H9 (cell line): ENCODE results near the gene CTNNAL1. TPM values are rescaled to one million over a fixed set of nuclear protein-coding genes. Genes with fewer than 3 reads are reported as not detected.
A peak's percentile ranks its signal among the peaks of the same experiment; 100 is the strongest.

ENCODE experiments used
- DNase-seq: peaks from one replicate; pipeline ENCODE4 v3.0.0-alpha.2; 2017
- H2AFZ ChIP-seq: one replicate; pipeline ENCODE4 v1.6.1; 2013; ENCODE audit warnings: mild to moderate bottlenecking, low read length, control low read depth, moderate library complexity
- H2AK5ac ChIP-seq: 2 replicates; pipeline ENCODE4 v1.6.1; 2013; ENCODE audit warnings: low read length, control low read depth, mixed read lengths; ENCODE audit not compliant: insufficient read length
- H2BK120ac ChIP-seq: one replicate; pipeline ENCODE4 v1.6.1; 2013; ENCODE audit warnings: low read depth, mild to moderate bottlenecking, low read length, control low read depth, inconsistent platforms; ENCODE audit not compliant: poor library complexity, severe bottlenecking
- H2BK12ac ChIP-seq: 2 replicates; pipeline ENCODE4 v1.6.1; 2013; ENCODE audit warnings: low read length, control low read depth, mixed read lengths, low read depth; ENCODE audit not compliant: insufficient read length
- H2BK15ac ChIP-seq: 2 replicates; pipeline ENCODE4 v1.6.1; 2013; ENCODE audit warnings: low read depth, low read length, control low read depth
- H2BK20ac ChIP-seq: one replicate; pipeline ENCODE4 v1.6.1; 2013; ENCODE audit warnings: low read depth, mild to moderate bottlenecking, low read length, control low read depth, inconsistent platforms; ENCODE audit not compliant: poor library complexity, severe bottlenecking
- H2BK5ac ChIP-seq: 2 replicates; pipeline ENCODE4 v1.6.1; 2013; ENCODE audit warnings: low read length, control low read depth, mixed read lengths; ENCODE audit not compliant: insufficient read length
- H3K14ac ChIP-seq: 2 replicates; pipeline ENCODE4 v1.6.1; 2013; ENCODE audit warnings: low read length, control low read depth; ENCODE audit not compliant: insufficient read depth
- H3K18ac ChIP-seq: 2 replicates; pipeline ENCODE4 v1.6.1; 2013; ENCODE audit warnings: low read depth, mild to moderate bottlenecking, mixed read lengths, low read length, control low read depth; ENCODE audit not compliant: insufficient read length
- H3K23ac ChIP-seq: 2 replicates; pipeline ENCODE4 v1.6.1; 2013; ENCODE audit warnings: low read length, control low read depth, mixed read lengths, low read depth; ENCODE audit not compliant: insufficient read length
- H3K23me2 ChIP-seq: 2 replicates; pipeline ENCODE4 v1.6.1; 2013; ENCODE audit warnings: low read depth, mild to moderate bottlenecking, mixed read lengths, low read length, control low read depth; ENCODE audit not compliant: insufficient read length, poor library complexity, severe bottlenecking
- H3K27ac ChIP-seq: 2 replicates; pipeline ENCODE4 v1.5.1; 2013; ENCODE audit warnings: low read length, control low read depth, mixed read lengths, low read depth; ENCODE audit not compliant: insufficient read length
- H3K27me3 ChIP-seq: 2 replicates; pipeline ENCODE4 v1.6.1; 2013; ENCODE audit warnings: low read length, control low read depth, inconsistent platforms; ENCODE audit not compliant: insufficient read depth
- H3K4ac ChIP-seq: 2 replicates; pipeline ENCODE4 v1.6.1; 2013; ENCODE audit warnings: low read depth, mild to moderate bottlenecking, control low read depth, inconsistent platforms, low read length, moderate library complexity
- H3K4me1 ChIP-seq: 2 replicates; pipeline ENCODE4 v1.6.1; 2013; ENCODE audit warnings: low read length, control low read depth, inconsistent platforms; ENCODE audit not compliant: insufficient read depth
- H3K4me2 ChIP-seq: 2 replicates; pipeline ENCODE4 v1.6.1; 2013; ENCODE audit warnings: low read length, control low read depth, mixed read lengths; ENCODE audit not compliant: insufficient read length, insufficient read depth
- H3K56ac ChIP-seq: 2 replicates; pipeline ENCODE4 v1.6.1; 2013; ENCODE audit warnings: low read depth, mild to moderate bottlenecking, mixed read lengths, low read length, control low read depth; ENCODE audit not compliant: insufficient read length
- H3K79me1 ChIP-seq: 2 replicates; pipeline ENCODE4 v1.6.1; 2013; ENCODE audit warnings: low read depth, mild to moderate bottlenecking, moderate library complexity, low read length, control low read depth, inconsistent platforms; ENCODE audit not compliant: insufficient read depth, poor library complexity, severe bottlenecking
- H3K79me2 ChIP-seq: 2 replicates; pipeline ENCODE4 v1.6.1; 2013; ENCODE audit warnings: low read length, control low read depth, inconsistent platforms; ENCODE audit not compliant: insufficient read depth
- H3K9ac ChIP-seq: 2 replicates; pipeline ENCODE4 v1.6.1; 2013; ENCODE audit warnings: low read length, control low read depth, mixed read lengths; ENCODE audit not compliant: insufficient read length; ENCODE audit errors: extremely low read depth
- H3K9me3 ChIP-seq: one replicate; pipeline ENCODE4 v1.6.1; 2013; ENCODE audit warnings: low read depth, low read length, inconsistent platforms; ENCODE audit not compliant: control insufficient read depth
- H3T11ph ChIP-seq: one replicate; pipeline ENCODE4 v1.6.1; 2013; ENCODE audit warnings: mild to moderate bottlenecking, low read length, control low read depth, inconsistent platforms
- H4K20me1 ChIP-seq: one replicate; pipeline ENCODE4 v1.6.1; 2013; ENCODE audit not compliant: control insufficient read depth, insufficient read length, insufficient read depth
- H4K5ac ChIP-seq: 2 replicates; pipeline ENCODE4 v1.6.1; 2013; ENCODE audit warnings: low read depth, mild to moderate bottlenecking, mixed read lengths, low read length, control low read depth; ENCODE audit not compliant: insufficient read length
- H4K8ac ChIP-seq: replicated peaks from 2 replicates; pipeline ENCODE4 v1.6.1; 2013; ENCODE audit warnings: low read length, control low read depth, mixed read lengths, low read depth; ENCODE audit not compliant: insufficient read length
- H4K91ac ChIP-seq: 2 replicates; pipeline ENCODE4 v1.6.1; 2013; ENCODE audit warnings: low read depth, mild to moderate bottlenecking, moderate library complexity, mixed read lengths, low read length, control low read depth; ENCODE audit not compliant: insufficient read length
- H3K27ac Mint-ChIP-seq, 3 experiments: 2 replicates in 2 of 3; 3 replicates in 1 of 3; pipeline ENCODE4 v1.8.0; 2020 to 2021; ENCODE audit warnings: mixed read lengths in 3 of 3, mild to moderate bottlenecking in 1 of 3, moderate library complexity in 1 of 3
- H3K27me3 Mint-ChIP-seq: 2 replicates; pipeline ENCODE4 v1.8.0; 2021; ENCODE audit warnings: low read depth, mild to moderate bottlenecking, moderate library complexity, mixed read lengths
- H3K36me3 Mint-ChIP-seq, 3 experiments: 2 replicates in 2 of 3; 3 replicates in 1 of 3; pipeline ENCODE4 v1.8.0; 2020 to 2021; ENCODE audit warnings: low read depth in 3 of 3, mixed read lengths in 3 of 3; ENCODE audit not compliant: insufficient read depth in 1 of 3
- H3K4me1 Mint-ChIP-seq, 2 experiments: 2 replicates each; pipeline ENCODE4 v1.8.0; 2020; ENCODE audit warnings: mixed read lengths in 2 of 2
- H3K4me3 Mint-ChIP-seq, 2 experiments: 2 replicates in 1 of 2; 3 replicates in 1 of 2; pipeline ENCODE4 v1.8.0; 2020 to 2021; ENCODE audit warnings: mild to moderate bottlenecking in 2 of 2, mixed read lengths in 2 of 2, moderate library complexity in 1 of 2
- H3K9me3 Mint-ChIP-seq, 2 experiments: 2 replicates in 1 of 2; 3 replicates in 1 of 2; pipeline ENCODE4 v1.8.0; 2020; ENCODE audit warnings: mild to moderate bottlenecking in 2 of 2, mixed read lengths in 2 of 2, moderate library complexity in 1 of 2
- CTCF ChIP-seq: fragments of 200-600 bp; sonication (generic); conservative IDR thresholded peaks from 3 replicates; pipeline ENCODE4 v1.8.0; 2021; ENCODE audit warnings: antibody characterized with exemption, mild to moderate bottlenecking
- WGBS: extraction: QIAGEN DNeasy Blood & Tissue Kit; methylation state at CpG from one replicate; pipeline ENCODE4 v1.1.7; 2013; ENCODE audit warnings: missing lambda C conversion rate, low lambda C conversion rate, mixed read lengths; ENCODE audit not compliant: insufficient read length; ENCODE audit errors: extremely low coverage; 5-methylcytosine and 5-hydroxymethylcytosine counted together
- total RNA-seq: library from RNA; stranded (reverse); gene quantifications from 2 replicates; pipeline ENCODE4 v1.2.1, GENCODE V29; 2021

CTNNAL1 gene
- total RNA-seq, 1 experiment from 2014 or later: 52.9 TPM

- no CpG with 5 or more reads among the region's 5 CpGs for WGBS
- Histone ChIP-seq H2BK15ac (no peak overlapping the region), H3K23me2 (peaks cover 10% of the 10 kb centered on the region), H3K4me1 (peaks cover 4% of the 10 kb centered on the region), H3K79me2 (peaks cover 6% of the 10 kb centered on the region), H4K8ac (no peak overlapping the region), H2BK120ac (no peak overlapping the region), H2AK5ac (no peak overlapping the region), H3T11ph (no peak overlapping the region), H3K4me2 (no peak overlapping the region), H3K9ac (no peak overlapping the region), H3K18ac (no peak overlapping the region), H3K23ac (no peak overlapping the region), H3K27me3 (no peaks in the 10 kb centered on the region), H4K91ac (no peak overlapping the region), H3K56ac (no peak overlapping the region), H3K14ac (no peak overlapping the region), H2BK12ac (no peak overlapping the region), H4K20me1 (no peaks in the 10 kb centered on the region), H2BK20ac (no peak overlapping the region), H2AFZ (no peak overlapping the region), H3K27ac (no peak overlapping the region), H4K5ac (no peak overlapping the region), H2BK5ac (no peak overlapping the region), H3K4ac (no peak overlapping the region), H3K9me3 (no peaks in the 10 kb centered on the region), H3K79me1 (no peaks in the 10 kb centered on the region)
- TF ChIP-seq CTCF: no peak
- Mint-ChIP-seq H3K27ac (peak overlapping the region in 1 of 3 experiments; percentile 35; a peak in 1 of 7 replicates), H3K4me1 (peaks cover 10 to 12% of the 10 kb centered on the region in 2 experiments), H3K9me3 (no peaks in the 10 kb centered on the region), H3K36me3 (peaks cover 0 to 19% (median 9%) of the 10 kb centered on the region in 3 experiments; a peak in 3 of 7 replicates), H3K4me3 (no peak overlapping the region), H3K27me3 (no peaks in the 10 kb centered on the region)
- no peak for DNase-seq
Observed at GRCh38 chr9:108937561-108938305, 75.6 kb downstream of the CTNNAL1 start.
